Measurements from ENCODE around the gene TAS2R60. TPM values are rescaled to one million over a fixed set of nuclear protein-coding genes. Genes with fewer than 3 reads are reported as not detected.
A peak's percentile ranks its signal among the peaks of the same experiment; 100 is the strongest.

The TAS2R60 gene
- polyA plus RNA-seq, 3 donors: 0.35 TPM; not detected in 2

GRCh38 chr7:143490717-143491306 is 47.6 kb downstream of the TAS2R60 start:
- Histone ChIP-seq H3K36me3 (replicated peaks in 1 of 2; ENCODE audit: control insufficient read depth in 1 of 2, insufficient read depth in 2 of 2, low read length in 2 of 2) (peaks cover 0 to 1% of the 10 kb centered on the region in 2 donors), H3K4me2 (replicated peaks; ENCODE audit: extremely low read depth, low read length, poor library complexity, severe bottlenecking) (no peak overlapping the region), H3K79me2 (ENCODE audit: insufficient read depth, low read length) (no peaks in the 10 kb centered on the region), H3K27ac (ENCODE audit: low read depth in 1 of 2, low read length in 2 of 2) (peak overlapping the region in 1 of 2 donors; percentile 2), H3K9ac (ENCODE audit: insufficient read depth, low read length, poor library complexity, severe bottlenecking) (no peak overlapping the region), H3K9me3 (replicated peaks in 1 of 2; ENCODE audit: control insufficient read depth in 1 of 2, insufficient read depth in 1 of 2, low read length in 2 of 2) (no peaks in the 10 kb centered on the region), H4K20me1 (ENCODE audit: insufficient read depth, low read length) (no peaks in the 10 kb centered on the region), H3K4me3 (replicated peaks in 1 of 3; ENCODE audit: low read depth in 2 of 3, low read length in 3 of 3) (no peak overlapping the region), H2AFZ (ENCODE audit: insufficient read depth, low read depth, low read length, poor library complexity, severe bottlenecking) (no peak overlapping the region), H3K4me1 (ENCODE audit: control insufficient read depth in 1 of 2, insufficient read depth in 2 of 2, low read length in 2 of 2) (peaks cover 30 to 36% of the 10 kb centered on the region in 2 donors), H3K27me3 (ENCODE audit: control insufficient read depth in 2 of 2, insufficient read depth in 2 of 2, low read length in 2 of 2) (no peaks in the 10 kb centered on the region)
- WGBS (ENCODE audit: insufficient coverage): no CpG with 5 or more reads among the region's 1 CpG
- DNase-seq: peak in 2 of 3 donors; percentile 14 to 29
- peaks cover 0 to 6% of the 10 kb centered on the region in 2 donors for H3K36me3 Mint-ChIP-seq
- no peaks in the 10 kb centered on the region for H3K27me3 Mint-ChIP-seq (ENCODE audit: low read depth in 3 of 3)
- H3K4me3 Mint-ChIP-seq: no peak overlapping the region
- peaks cover 46% of the 10 kb centered on the region for H3K4me1 Mint-ChIP-seq
- intact Hi-C loops (cut with micrococcal nuclease): no loop called here
- H3K9me3 Mint-ChIP-seq: peaks cover 0 to 8% (median 2%) of the 10 kb centered on the region in 7 donors
- peak overlapping the region; percentile 48 to 81 (median 75) for H3K27ac Mint-ChIP-seq
- TF ChIP-seq CTCF (IDR thresholded peaks at IDR 0.05): peak; percentile 51

GRCh38 chr7:143492043-143492471 is 48.8 kb downstream of the TAS2R60 start:
- no peak overlapping the region for H3K4me3 ChIP-seq (replicated peaks in 1 of 3; ENCODE audit: low read depth in 2 of 3, low read length in 3 of 3)
- H3K9me3 ChIP-seq (replicated peaks in 1 of 2; ENCODE audit: control insufficient read depth in 1 of 2, insufficient read depth in 1 of 2, low read length in 2 of 2): no peaks in the 10 kb centered on the region
- peaks cover 23 to 25% of the 10 kb centered on the region in 2 donors for H3K4me1 ChIP-seq (ENCODE audit: control insufficient read depth in 1 of 2, insufficient read depth in 2 of 2, low read length in 2 of 2)
- H3K4me3 Mint-ChIP-seq: no peak overlapping the region
- no peak overlapping the region for H3K9ac ChIP-seq (ENCODE audit: insufficient read depth, low read length, poor library complexity, severe bottlenecking)
- DNase-seq: peak; percentile 30 to 81 (median 55)
- intact Hi-C loops (cut with micrococcal nuclease): no loop called here
- no peak overlapping the region for H2AFZ ChIP-seq (ENCODE audit: insufficient read depth, low read depth, low read length, poor library complexity, severe bottlenecking)
- H3K36me3 ChIP-seq (replicated peaks in 1 of 2; ENCODE audit: control insufficient read depth in 1 of 2, insufficient read depth in 2 of 2, low read length in 2 of 2): peaks cover 0 to 8% of the 10 kb centered on the region in 2 donors
- no peaks in the 10 kb centered on the region for H4K20me1 ChIP-seq (ENCODE audit: insufficient read depth, low read length)
- peaks cover 0 to 3% (median 0%) of the 10 kb centered on the region in 7 donors for H3K9me3 Mint-ChIP-seq
- no peaks in the 10 kb centered on the region for H3K27me3 Mint-ChIP-seq (ENCODE audit: low read depth in 3 of 3)
- peak overlapping the region in 6 of 7 donors; percentile 17 to 81 (median 54) for H3K27ac Mint-ChIP-seq
- H3K27ac ChIP-seq (ENCODE audit: low read depth in 1 of 2, low read length in 2 of 2): peak overlapping the region in 1 of 2 donors; percentile 61
- peaks cover 43% of the 10 kb centered on the region for H3K4me1 Mint-ChIP-seq
- H3K36me3 Mint-ChIP-seq: peaks cover 0 to 11% of the 10 kb centered on the region in 2 donors
- no peaks in the 10 kb centered on the region for H3K79me2 ChIP-seq (ENCODE audit: insufficient read depth, low read length)
- TF ChIP-seq CTCF (IDR thresholded peaks at IDR 0.05): no peak
- H3K4me2 ChIP-seq (replicated peaks; ENCODE audit: extremely low read depth, low read length, poor library complexity, severe bottlenecking): no peak overlapping the region
- no peaks in the 10 kb centered on the region for H3K27me3 ChIP-seq (ENCODE audit: control insufficient read depth in 2 of 2, insufficient read depth in 2 of 2, low read length in 2 of 2)
- 88% methylated on average over 1 of the region's 2 CpGs for WGBS (ENCODE audit: insufficient coverage)

All from CD14-positive monocyte (primary cell).